HG02571 (cell line): ENCODE results near the gene CD24.
"Not testable (repeated sequence)": the region's sequence is repeated elsewhere in the genome, so short reads cannot be mapped to it uniquely, and the experiment has no call there.

Experiments
- ATAC-seq: cut with Tn5 transposase; IDR thresholded peaks from one replicate; pipeline ENCODE4 v1.9.1; 2021; ENCODE audit warnings: mild to moderate bottlenecking, moderate library complexity; ENCODE audit not compliant: unreplicated experiment

CD24 gene

GRCh38 chr6:106970769-106971168 is 3.8 kb downstream of the CD24 start:
- not testable (repeated sequence) for ATAC-seq

DNA sequence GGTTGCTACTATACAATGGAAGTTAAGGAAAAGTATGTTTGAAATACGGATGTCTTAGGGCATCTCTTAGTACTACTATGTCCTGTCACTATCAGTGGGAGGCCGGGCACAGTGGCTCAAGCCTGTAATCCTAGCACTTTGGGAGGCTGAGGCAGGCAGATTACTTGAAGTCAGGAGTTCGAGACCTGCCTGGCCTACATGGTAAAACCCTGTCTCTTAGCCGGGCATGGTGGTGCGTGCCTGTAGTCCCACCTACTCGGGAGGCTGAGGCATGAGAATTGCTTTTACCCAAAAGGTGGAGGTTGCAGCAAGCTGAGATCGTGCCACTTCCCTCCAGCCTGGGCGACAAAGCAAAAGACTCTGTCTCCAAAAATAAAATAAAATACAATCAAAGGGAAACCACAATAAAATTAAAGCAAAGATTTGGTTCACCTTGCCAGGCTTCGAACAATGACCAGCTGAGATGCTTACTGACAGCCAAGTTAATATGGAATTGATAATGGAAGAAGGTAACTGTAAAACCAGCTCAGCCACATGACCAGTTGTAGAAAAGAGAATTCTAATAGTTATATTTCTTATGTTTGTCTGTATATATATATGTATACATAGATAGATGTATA is 6.5 kb downstream of the CD24 start:
- ATAC-seq = no peak

DNA sequence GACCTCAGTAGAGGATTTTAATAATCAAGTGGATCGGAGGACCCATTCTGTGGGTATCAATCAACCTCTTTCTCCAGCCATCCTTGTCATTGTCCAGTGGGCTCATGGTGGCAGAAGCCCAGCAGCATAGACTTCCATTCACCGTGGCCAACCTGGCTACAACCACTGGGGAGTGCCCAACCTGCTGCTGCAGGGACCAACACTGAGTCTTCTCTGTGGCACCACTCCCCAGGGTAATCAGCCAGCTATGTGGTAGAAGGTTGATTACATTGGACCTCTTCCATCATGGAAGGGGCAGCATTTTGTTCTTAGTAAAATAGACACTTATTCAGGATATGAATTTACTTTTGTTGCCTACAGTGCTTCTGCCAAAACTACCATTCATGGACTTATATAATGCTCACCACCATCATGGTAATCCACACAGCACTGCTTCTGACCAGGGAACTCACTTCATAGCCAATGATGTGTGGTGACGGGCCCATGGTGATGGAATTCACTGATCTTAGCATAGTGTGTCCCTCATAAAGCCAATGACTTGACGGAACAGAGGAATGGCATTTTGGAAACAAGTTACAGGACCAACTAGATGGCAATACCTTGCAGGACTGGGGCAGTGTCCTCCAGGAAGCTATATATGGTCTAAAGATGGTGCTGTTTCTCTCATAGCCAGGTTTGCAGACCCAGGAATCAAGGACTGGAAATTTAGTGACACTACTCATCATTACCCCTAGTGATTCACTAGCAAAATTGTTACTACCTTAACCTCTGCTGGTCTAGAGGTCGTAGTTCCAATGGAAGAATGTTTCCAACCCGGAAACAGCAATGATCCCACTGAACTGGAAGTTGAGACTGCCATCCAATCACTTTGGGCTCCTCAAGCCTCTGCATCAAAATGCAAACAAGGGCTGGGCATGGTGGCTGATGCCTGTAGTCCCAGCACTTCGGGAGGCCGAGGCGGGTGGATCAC is 7.6 kb downstream of the CD24 start:
- ATAC-seq = no peak

- no peak for ATAC-seq
Observed at GRCh38 chr6:106966229-106966628, 8.3 kb downstream of the CD24 start.

- no peak for ATAC-seq
Observed at GRCh38 chr6:106964954-106965353, 9.6 kb downstream of the CD24 start.

GRCh38 chr6:106964099-106964498 is 10.4 kb downstream of the CD24 start:
- no peak for ATAC-seq

- no peak for ATAC-seq
Observed at GRCh38 chr6:106963544-106963943, 11.0 kb downstream of the CD24 start.

DNA sequence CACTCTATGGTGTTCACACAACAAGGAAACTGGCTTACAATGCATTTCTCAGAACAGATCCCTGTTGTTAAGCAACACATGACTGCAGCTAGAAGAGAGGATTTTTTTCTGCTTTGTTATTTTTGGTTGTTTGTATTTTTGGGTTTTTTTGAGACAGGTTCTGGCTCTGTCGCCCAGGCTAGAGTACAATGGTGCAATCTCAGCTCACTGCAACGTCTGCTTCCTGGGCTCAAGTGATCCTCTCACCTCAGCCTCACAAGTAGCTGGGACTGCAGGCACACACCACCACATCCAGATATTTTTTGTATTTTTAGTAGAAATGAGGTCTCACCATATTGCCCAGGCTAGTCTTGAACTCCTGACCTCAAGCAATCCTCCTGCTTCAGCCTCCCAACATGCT is 12.7 kb downstream of the CD24 start:
- no peak for ATAC-seq

DNA sequence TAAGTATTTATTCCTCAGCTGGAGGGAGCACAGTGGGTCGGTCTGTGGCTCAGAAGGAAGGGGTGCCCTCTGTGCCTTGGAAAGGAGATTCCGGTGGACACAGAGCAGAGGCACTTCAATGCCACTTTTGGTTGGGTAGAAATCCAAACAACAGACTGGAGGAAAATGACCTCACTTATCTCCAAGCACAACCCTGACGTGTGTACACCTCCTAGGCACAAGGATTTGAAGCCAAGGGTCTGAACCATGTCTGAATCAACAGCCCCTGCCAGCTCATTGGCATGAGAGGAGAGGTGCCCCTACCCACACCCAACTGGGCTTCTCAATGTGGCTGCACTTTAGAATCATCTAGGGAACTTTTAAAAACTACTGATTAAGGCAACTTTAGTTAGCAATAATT is 13.4 kb downstream of the CD24 start:
- no peak for ATAC-seq

GRCh38 chr6:106959985-106960384 is 14.5 kb downstream of the CD24 start:
- ATAC-seq = no peak

GRCh38 chr6:106939848-106940247 is 34.7 kb downstream of the CD24 start:
- ATAC-seq = no peak

DNA sequence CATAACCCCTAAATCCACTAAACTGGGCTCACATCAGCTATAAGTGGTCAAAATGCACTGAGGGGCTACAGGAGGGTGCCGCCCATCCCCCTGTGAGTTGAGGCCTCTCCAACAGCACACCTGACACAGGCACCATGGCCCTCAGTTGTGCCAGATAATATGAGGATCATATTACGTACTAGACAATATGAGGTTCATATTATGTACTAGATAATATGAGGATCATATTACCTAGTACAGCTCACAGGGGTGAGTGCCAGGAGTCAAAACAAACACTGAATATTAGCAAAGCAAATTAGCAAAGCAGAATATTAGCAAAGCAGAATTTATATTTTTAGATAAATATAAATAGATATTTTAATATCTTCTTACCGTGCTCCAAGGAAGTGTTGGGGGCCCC is 35.3 kb downstream of the CD24 start:
- no peak for ATAC-seq

DNA sequence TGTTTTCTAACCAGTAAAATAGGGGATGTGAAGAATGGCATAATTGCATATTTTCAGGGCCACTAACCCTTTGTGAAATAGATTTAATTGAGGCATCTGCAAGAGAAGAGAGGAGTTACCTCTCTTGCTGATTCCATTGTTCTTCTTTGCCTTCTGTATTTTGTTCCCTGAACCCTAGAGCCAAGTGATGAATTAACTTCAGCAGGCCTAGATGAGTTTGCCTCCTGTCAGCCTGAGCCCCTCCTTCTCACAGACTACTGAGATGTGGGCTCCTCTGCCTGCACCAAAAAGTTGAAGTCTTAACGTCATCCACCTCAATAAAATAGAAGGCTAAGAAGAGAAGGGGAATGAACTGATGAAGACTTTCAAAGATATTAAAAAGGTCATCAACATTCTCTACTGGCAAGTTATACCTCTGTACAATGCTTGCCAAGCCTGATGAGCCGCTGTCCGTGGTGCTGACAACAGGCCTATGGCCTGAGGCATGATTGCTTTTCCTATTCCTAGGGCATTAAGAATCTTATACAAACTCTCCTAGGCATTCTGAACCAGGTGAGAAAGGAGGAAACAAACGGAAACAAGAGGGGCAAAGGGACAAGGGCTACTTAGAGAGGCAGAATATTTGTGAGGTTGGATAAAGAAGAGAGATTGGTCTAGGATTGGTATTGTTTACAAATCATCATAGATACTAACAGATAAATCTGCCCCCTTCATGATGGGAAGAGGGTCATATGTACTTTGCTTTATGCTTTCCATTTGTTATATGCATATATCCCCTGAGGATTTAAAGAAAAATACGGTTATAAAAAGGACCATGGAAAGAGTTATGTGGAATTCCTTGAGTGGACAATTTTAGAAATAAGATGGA is 46.8 kb downstream of the CD24 start:
- ATAC-seq = no peak

DNA sequence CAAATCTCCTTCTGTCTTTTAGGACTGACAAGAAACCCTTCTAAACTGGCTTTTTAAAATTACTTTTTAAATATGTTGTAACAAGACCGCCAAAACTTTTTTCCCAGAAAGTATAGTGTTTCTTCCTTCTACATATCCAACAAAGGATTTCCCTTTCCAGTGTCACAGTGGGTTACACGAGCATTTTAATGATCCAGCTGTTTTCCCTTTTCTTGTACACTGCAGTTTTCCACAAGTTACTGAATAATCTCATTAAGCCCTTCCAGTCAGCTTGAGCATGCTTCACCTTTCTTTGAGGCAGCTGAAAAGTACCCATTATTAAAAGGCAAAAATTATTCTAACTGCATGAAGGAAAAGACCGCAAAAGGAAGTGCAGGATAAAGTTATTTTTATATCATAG is 48.6 kb downstream of the CD24 start:
- no peak for ATAC-seq

DNA sequence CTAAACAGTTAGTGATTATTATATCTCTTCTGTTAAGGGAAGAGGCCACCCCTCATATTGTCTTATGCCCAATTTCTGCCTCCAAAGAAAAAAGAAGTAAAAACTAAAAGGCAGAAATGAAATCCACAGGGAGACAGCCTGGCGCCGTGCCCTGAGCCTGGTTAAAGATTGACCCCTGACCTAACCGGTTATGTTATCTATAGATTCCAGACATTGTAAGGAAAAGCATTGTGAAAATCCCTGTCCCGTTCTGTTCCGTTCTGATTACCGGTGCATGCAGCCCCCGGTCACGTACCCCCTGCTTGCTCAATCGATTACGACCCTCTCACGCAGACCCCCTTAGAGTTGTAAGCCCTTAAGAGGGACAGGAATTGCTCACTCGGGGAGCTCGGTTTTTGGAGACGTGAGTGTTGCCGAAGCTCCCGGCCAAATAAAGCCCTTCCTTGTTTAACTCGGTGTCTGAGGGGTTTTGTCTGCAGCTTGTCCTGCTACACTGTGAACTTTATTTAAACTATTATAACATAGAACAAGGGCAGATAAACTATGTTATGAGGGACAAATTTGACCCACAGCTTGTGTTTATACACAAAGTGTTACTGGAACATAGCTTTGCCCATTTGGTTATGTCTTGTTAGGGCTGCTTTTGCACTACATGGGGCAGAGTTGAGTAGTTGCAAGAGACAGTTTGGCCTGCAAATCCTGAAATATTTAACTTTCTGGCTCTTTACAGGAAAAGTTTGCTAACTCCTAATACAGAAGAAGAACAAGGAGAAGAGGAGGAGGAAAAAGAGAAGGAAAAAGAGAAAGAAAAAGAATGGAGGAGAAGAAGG is 49.6 kb downstream of the CD24 start:
- ATAC-seq = no peak

- ATAC-seq = no peak
Observed at GRCh38 chr6:106922626-106923025, 51.9 kb downstream of the CD24 start.
